HCT116 (cell line): ENCODE results near the gene PRIMPOL. TPM values are rescaled to one million over a fixed set of nuclear protein-coding genes. Genes with fewer than 3 reads are reported as not detected.

Experiments used
- ATAC-seq: fragments of 200-7000 bp; cut with Tn5 transposase; 2 replicates; pipeline ENCODE4 v1.9.1; 2020; ENCODE audit warnings: mild to moderate bottlenecking, moderate library complexity
- BruUV-seq: library from RNA; stranded (reverse); fragments of 400-500 nt; replicated peaks from 2 replicates; lab custom pipeline; 2021; lab: Mats Ljungman, UMichigan
- CTCF ChIA-PET: fragments of 300-600 bp; sonication (Branson Sonifier 250); formaldehyde crosslinking; loops from one replicate; lab custom pipeline; 2021; ENCODE audit warnings: antibody characterized with exemption; lab: Charles Lee
- POLR2A ChIA-PET: fragments of 300-600, 350-600 bp; sonication (Branson Sonifier 250); formaldehyde crosslinking; loops from one replicate; lab custom pipeline; 2021; ENCODE audit warnings: antibody characterized with exemption; lab: Charles Lee
- RAD21 ChIA-PET, 2 experiments: fragments of 300-600 bp; sonication (Branson Sonifier 250); formaldehyde crosslinking; loops; one replicate each; lab custom pipeline; 2023; ENCODE audit warnings: low total read pairs in 2 of 2; ENCODE audit not compliant: uncharacterized antibody in 2 of 2, unreplicated experiment in 2 of 2, low non-redundant PET in 1 of 2; lab: Charles Lee
- DNase-seq: peaks from one replicate; pipeline ENCODE4 v3.0.0-alpha.2; 2010; ENCODE audit warnings: low read depth, low spot score
- H2AFZ ChIP-seq: fragments of 200-600 bp; shearing (Covaris generic), sonication (generic); 2 replicates; pipeline ENCODE4 v1.6.1; 2017; ENCODE audit warnings: low read depth, mixed run types, mixed read lengths, antibody characterized with exemption, low read length; ENCODE audit not compliant: poor library complexity, severe bottlenecking
- H3K27ac ChIP-seq: 2 replicates; pipeline ENCODE4 v1.5.1; 2012; ENCODE audit warnings: low read depth, low read length
- H3K27me3 ChIP-seq: fragments of 200-600 bp; sonication (generic); 2 replicates; pipeline ENCODE4 v1.6.1; 2016; ENCODE audit warnings: mixed run types, low read length, mixed read lengths; ENCODE audit not compliant: insufficient read depth
- H3K36me3 ChIP-seq, 2 experiments: fragments of 200-500 bp in 1 of 2; fragments of 200-600 bp in 1 of 2; sonication (Bioruptor generic) in 1 of 2; sonication (generic) in 1 of 2; 2 replicates each; pipeline versions ENCODE4 v1.5.1 to v1.6.1; 2014 to 2016; ENCODE audit warnings: low read length in 2 of 2, inconsistent platforms in 1 of 2, mixed read lengths in 1 of 2, mixed run types in 1 of 2; ENCODE audit not compliant: insufficient read depth in 2 of 2, control insufficient read depth in 1 of 2
- H3K4me1 ChIP-seq, 2 experiments: fragments of 200-600 bp in 1 of 2; sonication (generic) in 1 of 2; 2 replicates each; pipeline versions ENCODE4 v1.5.1 to v1.6.1; 2012 to 2017; ENCODE audit warnings: low read length in 2 of 2, inconsistent platforms in 1 of 2, mild to moderate bottlenecking in 1 of 2, mixed read lengths in 1 of 2, mixed run types in 1 of 2, moderate library complexity in 1 of 2; ENCODE audit not compliant: insufficient read depth in 2 of 2, control insufficient read depth in 1 of 2
- H3K4me2 ChIP-seq: fragments of 200-600 bp; sonication (generic); 2 replicates; pipeline ENCODE4 v1.6.1; 2017; ENCODE audit warnings: mixed run types, low read length, mixed read lengths
- H3K4me3 ChIP-seq, 2 experiments: fragments of 200-600 bp in 1 of 2; sonication (generic) in 1 of 2; replicated peaks in 1 of 2; 2 replicates each; pipeline ENCODE4 v1.5.1; 2011 to 2016; ENCODE audit warnings: low read length in 2 of 2, control low read depth in 1 of 2, low read depth in 1 of 2, mild to moderate bottlenecking in 1 of 2, mixed read lengths in 1 of 2, mixed run types in 1 of 2
- H3K79me2 ChIP-seq: fragments of 200-600 bp; sonication (generic); 2 replicates; pipeline ENCODE4 v1.6.1; 2017; ENCODE audit warnings: mild to moderate bottlenecking, mixed run types, low read length, moderate library complexity, mixed read lengths; ENCODE audit not compliant: insufficient read depth
- H3K9ac ChIP-seq: fragments of 200-600 bp; sonication (generic); 2 replicates; pipeline ENCODE4 v1.6.1; 2016; ENCODE audit warnings: low read length, mixed read lengths
- H3K9me2 ChIP-seq: fragments of 200-600 bp; sonication (generic), shearing (Covaris generic); 2 replicates; pipeline ENCODE4 v1.6.1; 2017; ENCODE audit warnings: mixed run types, mild to moderate bottlenecking, moderate library complexity; ENCODE audit not compliant: insufficient read depth
- H3K9me3 ChIP-seq, 2 experiments: fragments of 200-500 bp in 1 of 2; fragments of 200-600 bp in 1 of 2; sonication (Bioruptor generic) in 1 of 2; sonication (generic) in 1 of 2; 2 replicates each; pipeline ENCODE4 v1.6.1; 2014 to 2017; ENCODE audit warnings: low read length in 2 of 2, mixed read lengths in 2 of 2, inconsistent platforms in 1 of 2, low read depth in 1 of 2, mild to moderate bottlenecking in 1 of 2, mixed run types in 1 of 2, moderate library complexity in 1 of 2; ENCODE audit not compliant: control insufficient read depth in 1 of 2, insufficient read depth in 1 of 2
- H4K20me1 ChIP-seq: fragments of 200-600 bp; sonication (generic), shearing (Covaris generic); 2 replicates; pipeline ENCODE4 v1.6.1; 2017; ENCODE audit warnings: mixed run types, mild to moderate bottlenecking, moderate library complexity; ENCODE audit not compliant: insufficient read depth
- CBX3 ChIP-seq: IDR thresholded peaks from 2 replicates; pipeline ENCODE4 v1.6.1; 2012; ENCODE audit warnings: low read depth
- CEBPB ChIP-seq: IDR thresholded peaks from 2 replicates; pipeline ENCODE4 v1.6.1; 2012; ENCODE audit warnings: low read depth
- EGR1 ChIP-seq: IDR thresholded peaks from 2 replicates; pipeline ENCODE4 v1.6.1; 2012; ENCODE audit warnings: low read depth
- JUND ChIP-seq: IDR thresholded peaks from 2 replicates; pipeline ENCODE4 v1.6.1; 2012
- POLR2A ChIP-seq: IDR thresholded peaks from 2 replicates; pipeline ENCODE4 v1.7.0; 2011; ENCODE audit warnings: borderline replicate concordance; ENCODE audit not compliant: insufficient read depth, insufficient read length; ENCODE audit errors: extremely low read depth
- POLR2AphosphoS5 ChIP-seq: IDR thresholded peaks from 2 replicates; pipeline ENCODE4 v1.6.1; 2011; ENCODE audit warnings: mild to moderate bottlenecking, low read depth, low read length, moderate library complexity
- REST ChIP-seq: IDR thresholded peaks from 2 replicates; pipeline ENCODE4 v1.6.1; 2012; ENCODE audit warnings: low read depth
- SIN3A ChIP-seq: IDR thresholded peaks from 2 replicates; pipeline ENCODE4 v1.6.1; 2012; ENCODE audit warnings: low read depth
- SP1 ChIP-seq: IDR thresholded peaks from 2 replicates; pipeline ENCODE4 v1.6.1; 2012; ENCODE audit warnings: low read depth
- SRF ChIP-seq: IDR thresholded peaks from 2 replicates; pipeline ENCODE4 v1.6.1; 2012; ENCODE audit warnings: low read depth
- TCF7L2 ChIP-seq: IDR thresholded peaks from 2 replicates; pipeline ENCODE4 v1.7.0; 2011; ENCODE audit warnings: borderline replicate concordance, inconsistent platforms; ENCODE audit not compliant: insufficient read depth, insufficient read length; ENCODE audit errors: extremely low read depth
- ZNF274 ChIP-seq: fragments of 200-500 bp; sonication (Bioruptor generic); IDR thresholded peaks from 2 replicates; pipeline ENCODE4 v1.6.1; 2014; ENCODE audit warnings: mild to moderate bottlenecking, low read depth, low read length, inconsistent platforms
- intact Hi-C: fragments of 100-400 bp; cut with micrococcal nuclease; formaldehyde crosslinking; loops from 2 replicates; pipeline ENCODE4 v1.10.0; 2022
- total RNA-seq: library from RNA; stranded (reverse); gene quantifications from one replicate; pipeline ENCODE4 v1.2.1, GENCODE V29; 2021; ENCODE audit not compliant: unreplicated experiment
- TF ChIP-seq, protein P1 (sequence below): IDR thresholded peaks from 2 replicates; pipeline ENCODE4 v1.6.1; 2012

Gene PRIMPOL
- total RNA-seq, 1 experiment from 2014 or later: 11.3 TPM

DNA sequence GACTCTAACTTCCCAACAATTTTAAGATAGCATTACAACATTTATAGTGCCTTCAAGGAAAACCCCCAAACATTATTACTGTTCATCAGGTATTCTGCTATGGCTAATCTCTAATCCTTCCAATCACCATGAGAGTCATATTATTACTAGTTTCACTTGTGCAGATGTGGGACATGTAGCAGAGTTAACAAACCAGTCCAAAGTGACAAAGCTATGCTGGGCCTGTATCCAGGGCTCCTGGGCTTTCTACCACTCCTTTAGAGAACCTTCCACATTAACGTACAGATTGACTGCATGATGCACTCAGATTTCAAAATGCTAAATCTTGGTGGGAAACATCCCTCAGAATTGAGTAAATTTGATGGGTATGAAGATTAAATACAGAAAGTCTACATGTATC, 16.7 kb upstream of the PRIMPOL start:
- Histone ChIP-seq H4K20me1 (no peaks in the 10 kb centered on the region), H2AFZ (no peak overlapping the region), H3K79me2 (no peaks in the 10 kb centered on the region), H3K4me2 (no peak overlapping the region), H3K27me3 (no peaks in the 10 kb centered on the region), H3K9me3 (no peaks in the 10 kb centered on the region), H3K4me3 (no peak overlapping the region), H3K4me1 (no peaks in the 10 kb centered on the region), H3K36me3 (no peaks in the 10 kb centered on the region; a peak in 1 of 4 replicates), H3K9me2 (no peaks in the 10 kb centered on the region), H3K27ac (no peak overlapping the region), H3K9ac (no peak overlapping the region)
- POLR2A ChIA-PET: no interaction called here
- DNase-seq (no peak), ATAC-seq (no peak)
- no TSS peak for BruUV-seq
- intact Hi-C loops: no loop called here
- CTCF ChIA-PET: no interaction called here
- RAD21 ChIA-PET: no interaction called here
- no peak for TF ChIP-seq EGR1
- TF ChIP-seq CBX3: no peak
- no peak for TF ChIP-seq TCF7L2
- TF ChIP-seq POLR2A: no peak
- no peak for TF ChIP-seq ZNF274
- no peak for TF ChIP-seq REST
- no peak for TF ChIP-seq SIN3A

DNA sequence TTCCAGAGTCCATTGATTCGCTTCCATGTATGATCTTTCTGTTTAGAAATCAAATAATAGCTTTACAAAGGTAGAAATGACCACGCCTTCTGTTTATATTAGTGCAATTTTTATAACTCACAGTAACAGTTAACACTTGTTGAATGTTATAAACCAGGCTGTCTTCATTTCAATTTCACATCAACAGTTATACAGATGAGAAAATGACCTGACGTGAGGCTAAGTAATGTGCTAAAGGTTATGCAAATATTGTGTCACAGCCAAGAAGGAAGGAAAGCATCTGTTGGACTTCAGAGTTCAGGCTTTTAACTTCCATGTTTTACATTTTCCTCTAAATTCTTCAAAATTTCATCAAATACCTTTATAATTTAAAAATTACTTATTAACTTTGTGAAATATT, 14.2 kb upstream of the PRIMPOL start:
- no peak overlapping the region for H3K9ac ChIP-seq
- no peak overlapping the region for H2AFZ ChIP-seq
- no peak for DNase-seq
- RAD21 ChIA-PET: no interaction called here
- H3K79me2 ChIP-seq: no peaks in the 10 kb centered on the region
- no TSS peak for BruUV-seq
- H3K4me1 ChIP-seq: no peaks in the 10 kb centered on the region
- H3K4me3 ChIP-seq: no peak overlapping the region
- CTCF ChIA-PET: no interaction called here
- no peaks in the 10 kb centered on the region; a peak in 1 of 4 replicates for H3K36me3 ChIP-seq
- H3K9me3 ChIP-seq: no peaks in the 10 kb centered on the region
- POLR2A ChIA-PET: no interaction called here
- no peak overlapping the region for H3K4me2 ChIP-seq
- H3K9me2 ChIP-seq: no peaks in the 10 kb centered on the region
- H4K20me1 ChIP-seq: no peaks in the 10 kb centered on the region
- TF ChIP-seq CEBPB: no peak
- TF ChIP-seq, protein P1, sequence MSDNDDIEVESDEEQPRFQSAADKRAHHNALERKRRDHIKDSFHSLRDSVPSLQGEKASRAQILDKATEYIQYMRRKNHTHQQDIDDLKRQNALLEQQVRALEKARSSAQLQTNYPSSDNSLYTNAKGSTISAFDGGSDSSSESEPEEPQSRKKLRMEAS: no peak
- no peak for TF ChIP-seq SP1
- no peak for TF ChIP-seq JUND
- no peak for TF ChIP-seq SRF
- no peak for TF ChIP-seq POLR2AphosphoS5
- ATAC-seq: no peak
- intact Hi-C loops: no loop called here
- no peak overlapping the region for H3K27ac ChIP-seq
- H3K27me3 ChIP-seq: no peaks in the 10 kb centered on the region
